ENCODE data around the gene WDR62.

The WDR62 gene

DNA sequence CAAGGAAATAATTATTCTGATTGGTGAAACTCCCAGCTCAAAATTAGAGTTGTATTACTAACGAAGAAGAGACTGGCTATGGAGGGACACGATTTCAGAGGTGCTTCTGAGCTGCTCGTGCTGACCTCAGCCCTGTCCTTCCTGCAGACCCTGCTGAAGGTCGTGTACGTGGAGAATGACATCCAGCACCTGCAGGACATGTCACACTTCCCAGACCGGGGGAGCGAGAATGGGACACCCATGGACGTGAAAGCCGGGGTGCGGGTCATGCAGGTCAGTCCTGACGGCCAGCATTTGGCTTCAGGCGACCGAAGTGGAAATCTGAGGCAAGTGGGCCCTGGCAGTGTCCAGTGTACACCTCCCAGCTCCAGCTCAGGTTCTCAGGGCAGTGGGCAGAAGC lies 28.2 kb downstream of the WDR62 start:
- DNase-seq, result no peak

DNA sequence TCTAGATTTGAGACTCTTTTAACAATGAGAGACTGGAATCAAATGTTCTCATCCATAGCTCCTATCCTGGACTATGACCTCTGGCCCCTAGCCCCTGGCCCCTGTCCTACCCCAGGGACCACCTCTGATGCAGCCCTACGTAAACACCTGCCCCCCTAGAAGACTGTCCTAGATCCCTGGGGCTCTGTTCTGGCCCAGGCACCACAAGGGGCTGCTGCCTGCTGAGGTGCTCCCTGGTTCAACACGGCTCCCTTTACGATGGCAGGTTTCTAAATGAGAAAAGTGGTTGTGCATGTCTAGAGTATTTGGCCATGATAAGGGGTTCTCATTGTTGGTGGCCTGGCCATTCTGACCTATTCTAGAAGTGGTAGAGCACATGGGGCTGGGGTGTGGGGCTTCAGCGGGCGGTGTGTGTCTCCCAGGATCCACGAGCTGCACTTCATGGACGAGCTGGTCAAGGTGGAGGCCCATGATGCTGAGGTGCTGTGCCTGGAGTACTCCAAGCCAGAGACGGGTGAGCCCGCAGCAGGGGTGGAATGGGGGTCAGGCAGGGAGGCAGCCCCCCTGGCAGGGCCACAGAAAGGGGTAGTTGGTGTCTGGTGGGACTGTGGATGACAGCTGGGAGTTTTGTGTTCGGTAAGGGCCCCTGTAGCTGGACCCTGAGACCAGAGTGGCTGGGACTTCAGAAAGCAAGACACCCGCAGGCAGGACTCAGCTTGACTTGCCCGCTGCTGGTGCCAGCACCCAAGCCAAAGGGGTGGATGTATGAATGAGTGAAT lies 29.7 kb downstream of the WDR62 start:
- no peak for DNase-seq

- no peak for DNase-seq
These were observed 31.6 kb downstream of the WDR62 start for GRCh38 chr19:36086326-36086725.

GRCh38 chr19:36089847-36090246 lies 35.1 kb downstream of the WDR62 start:
- no peak for DNase-seq

- DNase-seq, result no peak
These were observed 36.4 kb downstream of the WDR62 start for GRCh38 chr19:36090910-36091695.

GRCh38 chr19:36092566-36092965 lies 37.9 kb downstream of the WDR62 start:
- DNase-seq, result no peak

GRCh38 chr19:36093146-36093662 lies 38.5 kb downstream of the WDR62 start:
- DNase-seq, result no peak

DNA sequence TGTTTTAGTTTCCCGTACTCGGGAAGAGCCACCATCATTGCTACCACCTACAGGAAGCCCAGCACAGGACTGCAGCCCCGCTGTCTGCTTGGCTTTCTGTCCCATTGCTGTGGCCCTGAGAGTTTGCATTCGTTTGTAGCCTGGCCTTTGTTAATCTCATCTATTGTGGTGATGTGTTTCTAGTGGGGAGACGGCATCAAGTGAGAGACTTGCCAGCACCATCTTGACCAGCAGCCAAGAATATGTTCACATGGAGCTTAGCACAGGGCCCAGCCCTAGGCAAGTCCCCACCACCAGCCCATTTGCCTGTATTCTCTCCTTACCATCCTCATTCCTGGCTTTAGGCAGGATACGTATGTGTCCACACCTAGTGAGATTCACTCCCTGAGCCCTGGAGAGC lies 39.0 kb downstream of the WDR62 start:
- DNase-seq, result no peak

GRCh38 chr19:36097036-36097435 lies 42.3 kb downstream of the WDR62 start:
- no peak for DNase-seq

DNA sequence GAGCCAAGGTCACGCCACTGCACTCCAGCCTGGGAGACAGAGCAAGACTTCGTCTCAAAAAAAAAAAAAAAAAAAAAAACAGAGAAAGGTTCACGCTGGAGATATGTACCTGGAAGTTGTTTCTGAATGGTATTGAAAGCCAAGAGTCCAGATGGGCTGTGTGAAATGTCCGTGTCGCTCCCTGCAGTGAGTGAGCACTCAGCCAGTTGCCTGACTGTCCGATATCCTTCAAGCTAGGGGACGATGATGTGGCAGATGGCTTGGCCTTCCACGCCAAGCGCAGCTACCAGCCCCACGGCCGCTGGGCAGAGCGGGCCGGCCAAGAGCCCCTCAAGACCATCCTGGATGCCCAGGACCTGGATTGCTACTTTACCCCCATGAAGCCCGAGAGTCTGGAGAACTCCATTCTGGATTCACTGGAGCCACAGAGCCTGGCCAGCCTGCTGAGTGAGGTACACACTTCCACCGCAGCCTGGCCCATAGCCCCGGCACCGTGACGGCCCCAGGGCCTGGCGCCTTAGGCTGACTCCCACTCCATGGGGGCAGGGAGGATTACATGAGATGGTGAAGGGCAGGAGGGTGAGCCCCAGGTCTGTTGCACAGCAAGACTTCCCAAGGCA lies 44.6 kb downstream of the WDR62 start:
- DNase-seq, result no peak

DNA sequence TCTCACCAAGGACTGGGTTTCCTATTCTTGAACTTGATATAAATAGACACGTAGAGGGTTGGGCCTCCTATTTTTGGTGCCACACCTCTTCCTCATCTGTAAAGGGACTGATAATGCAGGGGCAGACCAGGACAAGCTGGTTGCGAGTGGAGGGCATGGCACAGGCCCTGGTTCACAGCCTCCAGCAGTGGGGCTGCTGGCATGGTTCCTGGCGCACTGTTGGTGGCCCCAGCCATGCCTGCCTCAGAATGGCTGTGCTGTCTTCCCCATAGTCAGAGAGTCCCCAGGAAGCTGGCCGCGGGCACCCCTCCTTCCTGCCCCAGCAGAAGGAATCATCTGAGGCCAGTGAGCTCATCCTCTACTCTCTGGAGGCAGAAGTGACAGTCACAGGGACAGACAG lies 45.8 kb downstream of the WDR62 start:
- no peak for DNase-seq

- DNase-seq, result no peak
These were observed 47.0 kb downstream of the WDR62 start for GRCh38 chr19:36101550-36102327.

DNA sequence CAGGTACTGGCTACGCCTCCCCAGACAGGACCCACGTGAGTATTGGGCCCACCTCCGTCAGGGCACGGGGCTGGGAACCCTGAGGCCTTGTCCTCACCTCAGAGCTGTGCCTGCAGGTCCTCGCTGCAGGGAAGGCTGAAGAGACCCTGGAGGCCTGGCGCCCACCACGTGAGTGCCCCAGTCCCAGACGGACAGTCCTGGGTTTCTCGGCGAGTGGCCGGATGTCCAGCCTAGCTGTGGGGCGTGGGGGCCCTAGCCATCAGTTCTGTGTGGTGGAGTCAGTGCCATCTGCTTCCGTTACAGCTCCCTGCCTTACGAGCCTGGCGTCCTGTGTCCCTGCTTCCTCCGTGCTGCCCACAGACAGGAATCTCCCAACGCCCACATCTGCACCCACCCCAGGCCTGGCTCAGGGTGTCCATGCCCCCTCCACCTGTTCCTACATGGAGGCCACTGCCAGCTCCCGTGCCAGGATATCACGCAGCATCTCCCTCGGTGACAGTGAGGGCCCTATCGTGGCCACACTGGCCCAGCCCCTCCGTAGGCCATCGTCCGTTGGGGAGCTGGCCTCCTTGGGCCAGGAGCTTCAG lies 48.4 kb downstream of the WDR62 start:
- no peak for DNase-seq

DNA sequence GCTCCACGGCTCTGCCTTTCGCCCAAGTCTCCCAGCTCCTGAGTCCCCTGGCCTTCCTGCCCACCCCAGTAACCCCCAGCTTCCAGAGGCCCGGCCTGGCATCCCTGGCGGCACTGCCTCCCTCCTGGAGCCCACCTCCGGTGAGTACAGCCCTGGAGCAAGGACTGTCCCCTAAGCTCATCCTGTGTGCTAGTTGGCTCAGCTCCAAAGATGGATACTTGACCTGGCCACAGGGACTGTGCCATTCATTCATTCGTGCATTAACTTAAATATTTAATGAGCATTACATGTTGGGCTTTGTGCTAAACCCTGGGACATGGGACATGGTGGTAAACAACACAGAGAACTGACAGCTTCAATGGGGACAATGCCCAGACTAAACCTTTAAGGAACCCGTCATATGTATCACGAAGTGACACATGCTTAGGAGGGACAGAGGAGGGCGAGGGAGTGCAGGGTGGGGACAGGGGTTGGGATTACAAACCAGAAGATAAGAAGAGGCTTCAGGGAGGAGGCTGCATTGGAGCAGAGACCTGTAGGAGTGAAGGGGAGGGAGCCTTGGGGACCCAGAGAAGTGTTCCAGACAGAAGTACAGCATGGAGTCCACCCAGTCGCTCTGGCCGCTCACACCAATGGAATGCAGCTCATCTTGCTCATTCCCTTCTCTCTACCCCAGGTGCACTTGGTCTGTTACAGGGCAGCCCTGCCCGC lies 49.3 kb downstream of the WDR62 start:
- no peak for DNase-seq

- no peak for DNase-seq
These were observed 51.7 kb downstream of the WDR62 start for GRCh38 chr19:36106441-36106840.

- DNase-seq, result no peak
These were observed 52.3 kb downstream of the WDR62 start for GRCh38 chr19:36106991-36107390.

GRCh38 chr19:36108684-36109083 lies 54.0 kb downstream of the WDR62 start:
- DNase-seq, result no peak

- DNase-seq, result no peak
These were observed 55.9 kb downstream of the WDR62 start, which contains the start of gene OVOL3 for GRCh38 chr19:36110487-36111199. Gene OVOL3, plus strand, starts transcription at chr19:36111143. Its CDS starts 60 bp downstream, at chr19:36111203.

GRCh38 chr19:36111200-36111539 lies 56.5 kb downstream of the WDR62 start:
- DNase-seq, result no peak

DNA sequence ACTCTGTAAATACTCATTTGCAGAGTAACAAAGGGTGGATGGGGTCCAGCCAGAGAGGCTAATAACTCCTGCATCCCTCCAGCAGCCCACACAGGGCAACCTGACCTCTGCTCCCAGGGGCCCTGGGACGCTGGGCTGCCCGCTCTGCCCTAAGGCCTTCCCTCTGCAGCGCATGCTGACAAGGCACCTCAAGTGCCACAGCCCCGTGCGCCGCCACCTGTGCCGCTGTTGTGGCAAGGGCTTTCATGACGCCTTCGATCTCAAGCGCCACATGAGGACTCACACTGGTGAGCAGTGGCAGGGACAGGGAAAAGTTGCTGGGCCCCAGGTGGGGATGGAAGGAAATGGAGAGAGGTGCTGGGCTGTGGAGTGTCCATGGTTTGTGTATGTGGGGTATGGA lies 58.0 kb downstream of the WDR62 start:
- DNase-seq, result no peak

- no peak for DNase-seq
These were observed 58.7 kb downstream of the WDR62 start for GRCh38 chr19:36113425-36113824.

Data from activated effector memory CD4-positive, alpha-beta T cell treated with Interleukin-2 at 50 U/mL for 16 hours (primary cell).